HepG2 (cell line): Measurements from ENCODE around the gene LTBR. TPM values are rescaled to one million over a fixed set of nuclear protein-coding genes. Genes with fewer than 3 reads are reported as not detected.

Source experiments
- ATAC-seq: fragments of 200-7000 bp; cut with Tn5 transposase; 3 replicates; pipeline ENCODE4 v1.9.1; 2020; ENCODE audit warnings: mild to moderate bottlenecking, moderate library complexity
- BruUV-seq: library from RNA; stranded (reverse); fragments of 400-500 nt; replicated peaks from 2 replicates; lab custom pipeline; 2021; lab: Mats Ljungman, UMichigan
- CTCF ChIA-PET: fragments of 300-600 bp; formaldehyde crosslinking; extraction: SDS; loops from one replicate; lab custom pipeline; 2021; ENCODE audit warnings: low total read pairs, inconsistent platforms, low intra/inter-chr PET ratio; lab: Yijun Ruan, JAX
- POLR2A ChIA-PET: fragments of 350-600 bp; sonication (Branson Sonifier 250); formaldehyde crosslinking; loops from one replicate; lab custom pipeline; 2020; ENCODE audit warnings: antibody characterized with exemption, inconsistent platforms; lab: Yijun Ruan, JAX
- DNase-seq: peaks from one replicate; pipeline ENCODE4 v3.0.0-alpha.2; 2015; ENCODE audit warnings: low spot score
- FAIRE-seq: peaks from 3 replicates; lab custom pipeline; 2011; peaks lifted over from hg19 to GRCh38; lab: Jason Lieb, UNC
- H2AFZ ChIP-seq: one replicate; pipeline ENCODE4 v1.6.1; 2011; ENCODE audit warnings: low read length, inconsistent platforms
- H3K27ac ChIP-seq: fragments of 300-600 bp; 3 replicates; pipeline ENCODE4 v1.8.0; 2011; ENCODE audit warnings: mixed run types, mild to moderate bottlenecking, mixed read lengths, low read length, inconsistent platforms; ENCODE audit not compliant: insufficient read depth; ENCODE audit errors: extremely low read length
- H3K27me3 ChIP-seq, 2 experiments: fragments of 200-600 bp in 1 of 2; 2 replicates in 1 of 2; 3 replicates in 1 of 2; pipeline versions ENCODE4 v1.6.0 to v1.8.0; 2011; ENCODE audit warnings: low read length in 2 of 2, mild to moderate bottlenecking in 2 of 2, moderate library complexity in 2 of 2, inconsistent platforms in 1 of 2; ENCODE audit not compliant: insufficient read depth in 2 of 2, control insufficient read depth in 1 of 2
- H3K36me3 ChIP-seq, 2 experiments: fragments of 200-600 bp in 1 of 2; replicated peaks in 1 of 2; 2 replicates in 1 of 2; 3 replicates in 1 of 2; pipeline versions ENCODE4 v1.5.1 to v1.8.0; 2011; ENCODE audit warnings: low read length in 2 of 2, inconsistent platforms in 1 of 2; ENCODE audit not compliant: insufficient read depth in 2 of 2, control insufficient read depth in 1 of 2
- H3K4me1 ChIP-seq: 2 replicates; pipeline ENCODE4 v1.5.1; 2012; ENCODE audit warnings: low read length, inconsistent platforms; ENCODE audit not compliant: insufficient read depth
- H3K4me2 ChIP-seq: 2 replicates; pipeline ENCODE4 v1.6.0; 2011; ENCODE audit warnings: low read depth, low read length, inconsistent platforms
- H3K4me3 ChIP-seq, 3 experiments: fragments of 200-600 bp in 1 of 3; sonication (generic), shearing (Covaris generic) in 1 of 3; replicated peaks in 1 of 3; 2 replicates each; pipeline ENCODE4 v1.5.1; 2011 to 2016; ENCODE audit warnings: low read length in 3 of 3, inconsistent platforms in 2 of 3, low read depth in 2 of 3, mild to moderate bottlenecking in 2 of 3, control low read depth in 1 of 3, mixed read lengths in 1 of 3; ENCODE audit not compliant: insufficient read depth in 1 of 3
- H3K79me2 ChIP-seq: one replicate; pipeline ENCODE4 v1.6.1; 2011; ENCODE audit warnings: low read length, inconsistent platforms; ENCODE audit not compliant: insufficient read depth
- H3K9ac ChIP-seq: 2 replicates; pipeline ENCODE4 v1.6.0; 2011; ENCODE audit warnings: mild to moderate bottlenecking, low read depth, low read length, inconsistent platforms; ENCODE audit not compliant: insufficient read depth
- H3K9me3 ChIP-seq: 2 replicates; pipeline ENCODE4 v1.5.1; 2012; ENCODE audit warnings: mild to moderate bottlenecking, low read length
- H4K20me1 ChIP-seq: 2 replicates; pipeline ENCODE4 v1.6.0; 2011; ENCODE audit warnings: inconsistent platforms, mild to moderate bottlenecking, low read length, moderate library complexity; ENCODE audit not compliant: insufficient read depth
- ETV6 ChIP-seq: sonication (generic); formaldehyde crosslinking; conservative IDR thresholded peaks from 2 replicates; pipeline ENCODE4 v1.4.0; 2020; ENCODE audit warnings: missing genetic modification reagents
- GTF2F1 ChIP-seq: fragments of 150-350 bp; IDR thresholded peaks from 2 replicates; pipeline ENCODE4 v1.6.1; 2014; ENCODE audit warnings: low read length
- HNRNPH1 ChIP-seq: fragments of 200-400 bp; formaldehyde crosslinking; optimal IDR thresholded peaks from 2 replicates; pipeline ENCODE3; 2017; ENCODE audit warnings: mild to moderate bottlenecking, low read depth, low read length
- HNRNPUL1 ChIP-seq: fragments of 200-400 bp; formaldehyde crosslinking; IDR thresholded peaks from 2 replicates; pipeline ENCODE4 v1.6.1; 2017; ENCODE audit warnings: low read depth, mild to moderate bottlenecking, low read length, moderate library complexity
- ISX ChIP-seq: sonication (generic); formaldehyde crosslinking; conservative IDR thresholded peaks from 2 replicates; pipeline ENCODE4 v1.5.0; 2020; ENCODE audit warnings: missing genetic modification reagents
- MTF1 ChIP-seq: sonication (generic); formaldehyde crosslinking; IDR thresholded peaks from 2 replicates; pipeline ENCODE4 v1.5.0; 2020; ENCODE audit warnings: missing genetic modification reagents
- NR3C1 ChIP-seq: sonication (generic); formaldehyde crosslinking; IDR thresholded peaks from 2 replicates; pipeline ENCODE4 v1.4.0; 2020; ENCODE audit warnings: missing genetic modification reagents
- RBFOX2 ChIP-seq: fragments of 200-400 bp; formaldehyde crosslinking; IDR thresholded peaks from 2 replicates; pipeline ENCODE4 v1.6.1; 2017; ENCODE audit warnings: low read depth, mild to moderate bottlenecking, low read length
- TCF7 ChIP-seq: sonication (generic); IDR thresholded peaks from 2 replicates; pipeline ENCODE4 v1.6.1; 2016; ENCODE audit warnings: antibody characterized with exemption, low read depth
- ZNF282 ChIP-seq: fragments of 450-650 bp; IDR thresholded peaks from 2 replicates; pipeline ENCODE4 v1.6.1; 2018; ENCODE audit not compliant: partially characterized antibody
- ZNF460 ChIP-seq: sonication (generic); formaldehyde crosslinking; IDR thresholded peaks from 2 replicates; pipeline ENCODE4 v1.5.1; 2020; ENCODE audit warnings: missing genetic modification reagents, mild to moderate bottlenecking, borderline replicate concordance
- ZNF737 ChIP-seq: sonication (generic); formaldehyde crosslinking; IDR thresholded peaks from 2 replicates; pipeline ENCODE4 v1.5.0; 2020; ENCODE audit warnings: missing genetic modification reagents, mild to moderate bottlenecking, borderline replicate concordance
- ZNF747 ChIP-seq: sonication (generic); formaldehyde crosslinking; IDR thresholded peaks from 2 replicates; pipeline ENCODE4 v1.8.1; 2023; ENCODE audit warnings: missing genetic modification reagents, mild to moderate bottlenecking, borderline replicate concordance
- ZNF781 ChIP-seq: sonication (generic); formaldehyde crosslinking; IDR thresholded peaks from 2 replicates; pipeline ENCODE4 v1.5.1; 2020; ENCODE audit warnings: borderline replicate concordance, mild to moderate bottlenecking, missing genetic modification reagents; ENCODE audit errors: not compliant biosample characterization
- WGBS: methylation state at CpG from one replicate; pipeline ENCODE4 v1.1.6; 2017; ENCODE audit warnings: low lambda C conversion rate; 5-methylcytosine and 5-hydroxymethylcytosine counted together
- in situ Hi-C: cut with HindIII; loops from 2 replicates; pipeline ENCODE4 v1.10.0; 2017; ENCODE audit warnings: low pct_unique_long_range_greater_than_20kb; ENCODE audit not compliant: extremely low pct_ligation_motif_present
- intact Hi-C: fragments of 100-400 bp; cut with micrococcal nuclease; formaldehyde crosslinking; loops from one replicate; pipeline ENCODE4 v1.10.0; 2022; ENCODE audit not compliant: unreplicated experiment
- polyA plus RNA-seq, 8 experiments: library from polyadenylated mRNA; depleted of rRNA in 3 of 8; stranded (reverse) in 7 of 8; unstranded in 1 of 8; fragments of >200 nt; fragmentation: Illumina TruSeq in 4 of 8; extraction: Trizol in 4 of 8; gene quantifications; 2 replicates each; pipeline versions ENCODE4 v1.2.1 to v1.2.3, GENCODE V29; 2011 to 2016; ENCODE audit warnings: low read depth in 4 of 8, missing spikeins in 1 of 8, mixed read lengths in 1 of 8; ENCODE audit not compliant: insufficient read depth in 1 of 8
- total RNA-seq, 5 experiments: library from RNA; depleted of rRNA; stranded (reverse); fragments of >200 nt; fragmentation: Illumina TruSeq; extraction: Trizol; gene quantifications; 2 replicates each; pipeline ENCODE4 v1.2.3, GENCODE V29; 2016; ENCODE audit warnings: low read depth in 1 of 5
- TF ChIP-seq, protein P1 (sequence below): sonication (generic); formaldehyde crosslinking; IDR thresholded peaks from 2 replicates; pipeline ENCODE4 v1.4.0; 2020; ENCODE audit warnings: missing genetic modification reagents
- TF ChIP-seq, protein P2 (sequence below): sonication (generic); formaldehyde crosslinking; IDR thresholded peaks from 2 replicates; pipeline ENCODE4 v1.4.0; 2020; ENCODE audit warnings: missing genetic modification reagents, borderline replicate concordance
- TF ChIP-seq, protein P3 (sequence below): sonication (generic); formaldehyde crosslinking; IDR thresholded peaks from 2 replicates; pipeline ENCODE4 v1.4.0; 2020; ENCODE audit warnings: mild to moderate bottlenecking, missing genetic modification reagents, borderline replicate concordance

The LTBR gene
- total and polyA plus RNA-seq, 2 of the 13 experiments (the other 11 are each of a cell fraction or from before 2014, with no cell fraction given) = 31.4 to 34.8 TPM

DNA sequence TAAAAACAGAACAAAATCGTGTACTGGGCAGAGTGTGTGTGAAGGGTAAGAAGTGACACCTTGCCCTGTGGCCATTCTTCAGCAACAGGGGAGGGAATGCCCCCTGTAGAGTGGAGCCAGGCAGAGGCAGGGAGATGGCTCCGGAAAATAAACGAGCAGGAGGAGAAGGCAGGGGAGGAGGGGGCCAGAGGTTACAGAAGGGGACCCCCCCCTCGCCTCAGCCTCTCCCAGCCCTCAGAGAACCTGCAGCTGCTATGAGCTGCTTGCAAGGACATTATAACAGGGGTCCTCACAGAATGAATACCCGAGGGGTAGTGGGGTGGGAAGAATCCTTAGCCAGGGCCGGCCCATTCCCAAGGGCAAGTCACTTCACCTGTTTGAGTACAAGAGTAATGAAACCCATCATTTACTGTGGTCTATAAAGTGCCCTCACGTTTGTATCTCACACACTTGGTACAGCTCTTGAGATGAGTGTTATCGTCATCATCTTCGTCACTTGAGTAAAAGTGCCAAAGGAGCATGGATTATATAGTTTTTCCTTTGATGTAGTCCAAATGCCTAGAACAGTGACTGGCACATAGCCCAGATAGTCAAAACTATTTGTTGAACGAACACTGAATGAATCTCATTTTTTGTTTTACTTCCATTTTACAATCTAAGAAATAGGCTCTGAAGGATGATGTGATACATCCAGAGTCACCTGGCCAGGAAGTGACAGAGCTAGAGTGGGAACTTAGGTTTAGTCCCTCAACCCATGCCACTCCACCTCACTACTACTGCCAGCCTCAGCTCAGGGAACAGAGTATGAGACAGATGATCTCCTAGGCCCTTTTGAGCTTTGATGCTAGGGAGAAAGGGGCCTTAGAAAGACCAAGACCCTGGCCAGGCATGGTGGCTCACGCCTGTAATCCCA is 23.1 kb upstream of the LTBR start:
- Histone ChIP-seq H3K27ac (peak overlapping the region; percentile 56), H4K20me1 (no peaks in the 10 kb centered on the region), H3K36me3 (no peaks in the 10 kb centered on the region), H3K9me3 (no peaks in the 10 kb centered on the region), H3K4me2 (peak overlapping the region; percentile 56), H3K79me2 (no peaks in the 10 kb centered on the region), H3K4me3 (no peak overlapping the region), H3K27me3 (no peaks in the 10 kb centered on the region), H2AFZ (no peak overlapping the region), H3K9ac (no peak overlapping the region), H3K4me1 (peaks cover 59% of the 10 kb centered on the region)
- DNase-seq (no peak), ATAC-seq (no peak), FAIRE-seq (no peak)
- no TSS peak for BruUV-seq
- 68% methylated on average over 11 of the region's 11 CpGs for WGBS
- in situ Hi-C loops (no loop called here), intact Hi-C loops (no loop called here)
- ChIA-PET POLR2A (interaction anchor here (0.6 to 5.4 kb wide), 8 partner anchors 12 to 66 kb away, joined by 3 to 42 read pairs (median 6); partner anchors contain the start of genes LTBR, SCNN1A and TNFRSF1A), CTCF (no interaction called here)
- TF ChIP-seq ETV6 (CRISPR knock-in tag) = no peak
- TF ChIP-seq ZNF460 (CRISPR knock-in tag) = no peak
- no peak for TF ChIP-seq TCF7
- TF ChIP-seq, protein P1, sequence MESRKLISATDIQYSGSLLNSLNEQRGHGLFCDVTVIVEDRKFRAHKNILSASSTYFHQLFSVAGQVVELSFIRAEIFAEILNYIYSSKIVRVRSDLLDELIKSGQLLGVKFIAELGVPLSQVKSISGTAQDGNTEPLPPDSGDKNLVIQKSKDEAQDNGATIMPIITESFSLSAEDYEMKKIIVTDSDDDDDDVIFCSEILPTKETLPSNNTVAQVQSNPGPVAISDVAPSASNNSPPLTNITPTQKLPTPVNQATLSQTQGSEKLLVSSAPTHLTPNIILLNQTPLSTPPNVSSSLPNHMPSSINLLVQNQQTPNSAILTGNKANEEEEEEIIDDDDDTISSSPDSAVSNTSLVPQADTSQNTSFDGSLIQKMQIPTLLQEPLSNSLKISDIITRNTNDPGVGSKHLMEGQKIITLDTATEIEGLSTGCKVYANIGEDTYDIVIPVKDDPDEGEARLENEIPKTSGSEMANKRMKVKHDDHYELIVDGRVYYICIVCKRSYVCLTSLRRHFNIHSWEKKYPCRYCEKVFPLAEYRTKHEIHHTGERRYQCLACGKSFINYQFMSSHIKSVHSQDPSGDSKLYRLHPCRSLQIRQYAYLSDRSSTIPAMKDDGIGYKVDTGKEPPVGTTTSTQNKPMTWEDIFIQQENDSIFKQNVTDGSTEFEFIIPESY (CRISPR knock-in tag) = no peak
- TF ChIP-seq, protein P2, sequence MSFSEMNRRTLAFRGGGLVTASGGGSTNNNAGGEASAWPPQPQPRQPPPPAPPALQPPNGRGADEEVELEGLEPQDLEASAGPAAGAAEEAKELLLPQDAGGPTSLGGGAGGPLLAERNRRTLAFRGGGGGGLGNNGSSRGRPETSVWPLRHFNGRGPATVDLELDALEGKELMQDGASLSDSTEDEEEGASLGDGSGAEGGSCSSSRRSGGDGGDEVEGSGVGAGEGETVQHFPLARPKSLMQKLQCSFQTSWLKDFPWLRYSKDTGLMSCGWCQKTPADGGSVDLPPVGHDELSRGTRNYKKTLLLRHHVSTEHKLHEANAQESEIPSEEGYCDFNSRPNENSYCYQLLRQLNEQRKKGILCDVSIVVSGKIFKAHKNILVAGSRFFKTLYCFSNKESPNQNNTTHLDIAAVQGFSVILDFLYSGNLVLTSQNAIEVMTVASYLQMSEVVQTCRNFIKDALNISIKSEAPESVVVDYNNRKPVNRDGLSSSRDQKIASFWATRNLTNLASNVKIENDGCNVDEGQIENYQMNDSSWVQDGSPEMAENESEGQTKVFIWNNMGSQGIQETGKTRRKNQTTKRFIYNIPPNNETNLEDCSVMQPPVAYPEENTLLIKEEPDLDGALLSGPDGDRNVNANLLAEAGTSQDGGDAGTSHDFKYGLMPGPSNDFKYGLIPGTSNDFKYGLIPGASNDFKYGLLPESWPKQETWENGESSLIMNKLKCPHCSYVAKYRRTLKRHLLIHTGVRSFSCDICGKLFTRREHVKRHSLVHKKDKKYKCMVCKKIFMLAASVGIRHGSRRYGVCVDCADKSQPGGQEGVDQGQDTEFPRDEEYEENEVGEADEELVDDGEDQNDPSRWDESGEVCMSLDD = no peak
- TF ChIP-seq HNRNPH1 = no peak
- TF ChIP-seq ZNF781 (CRISPR knock-in tag) = no peak
- no peak for TF ChIP-seq ZNF282
- no peak for TF ChIP-seq NR3C1 (CRISPR knock-in tag)
- TF ChIP-seq ZNF747 = no peak
- TF ChIP-seq ZNF737 = no peak
- TF ChIP-seq ISX (CRISPR knock-in tag) = no peak
- TF ChIP-seq GTF2F1 = no peak
- TF ChIP-seq, protein P3, sequence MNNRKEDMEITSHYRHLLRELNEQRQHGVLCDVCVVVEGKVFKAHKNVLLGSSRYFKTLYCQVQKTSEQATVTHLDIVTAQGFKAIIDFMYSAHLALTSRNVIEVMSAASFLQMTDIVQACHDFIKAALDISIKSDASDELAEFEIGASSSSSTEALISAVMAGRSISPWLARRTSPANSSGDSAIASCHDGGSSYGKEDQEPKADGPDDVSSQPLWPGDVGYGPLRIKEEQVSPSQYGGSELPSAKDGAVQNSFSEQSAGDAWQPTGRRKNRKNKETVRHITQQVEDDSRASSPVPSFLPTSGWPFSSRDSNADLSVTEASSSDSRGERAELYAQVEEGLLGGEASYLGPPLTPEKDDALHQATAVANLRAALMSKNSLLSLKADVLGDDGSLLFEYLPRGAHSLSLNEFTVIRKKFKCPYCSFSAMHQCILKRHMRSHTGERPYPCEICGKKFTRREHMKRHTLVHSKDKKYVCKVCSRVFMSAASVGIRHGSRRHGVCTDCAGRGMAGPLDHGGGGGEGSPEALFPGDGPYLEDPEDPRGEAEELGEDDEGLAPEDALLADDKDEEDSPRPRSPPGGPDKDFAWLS (CRISPR knock-in tag) = no peak
- TF ChIP-seq MTF1 (CRISPR knock-in tag) = no peak
- no peak for TF ChIP-seq RBFOX2
- TF ChIP-seq HNRNPUL1 = no peak
